ENCODE data around the gene ST8SIA1. TPM values are rescaled to one million over a fixed set of nuclear protein-coding genes. Genes with fewer than 3 reads are reported as not detected.

The ST8SIA1 gene
- total RNA-seq, 2 donors from 2014 or later: under 0.01 TPM; not detected in 1

DNA sequence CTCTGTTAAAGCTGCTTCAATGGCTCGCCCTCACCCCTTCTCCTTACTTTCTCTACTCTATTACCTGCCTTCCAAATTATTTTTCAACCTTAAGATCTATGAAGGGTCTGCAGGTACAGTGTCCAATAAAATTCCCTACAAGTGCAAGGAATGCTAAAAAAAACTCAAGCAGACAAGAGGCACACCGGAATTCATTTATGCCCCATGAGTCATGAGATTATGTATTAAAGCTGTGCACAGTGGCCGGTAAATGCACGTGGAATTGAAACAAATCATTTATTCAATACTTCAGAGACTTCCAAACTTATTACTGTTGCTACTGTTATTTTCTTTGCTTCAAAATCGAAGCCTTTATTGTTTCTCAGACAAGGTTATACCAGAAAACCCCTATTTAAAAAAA, 68.4 kb downstream of the ST8SIA1 start:
- intact Hi-C loops (cut with DNase I): no loop called here
- no peaks in the 10 kb centered on the region for H3K9me3 ChIP-seq
- H3K4me1 ChIP-seq: no peaks in the 10 kb centered on the region
- no peak for DNase-seq
- H3K27ac ChIP-seq: no peak overlapping the region
- TF ChIP-seq, protein P1, sequence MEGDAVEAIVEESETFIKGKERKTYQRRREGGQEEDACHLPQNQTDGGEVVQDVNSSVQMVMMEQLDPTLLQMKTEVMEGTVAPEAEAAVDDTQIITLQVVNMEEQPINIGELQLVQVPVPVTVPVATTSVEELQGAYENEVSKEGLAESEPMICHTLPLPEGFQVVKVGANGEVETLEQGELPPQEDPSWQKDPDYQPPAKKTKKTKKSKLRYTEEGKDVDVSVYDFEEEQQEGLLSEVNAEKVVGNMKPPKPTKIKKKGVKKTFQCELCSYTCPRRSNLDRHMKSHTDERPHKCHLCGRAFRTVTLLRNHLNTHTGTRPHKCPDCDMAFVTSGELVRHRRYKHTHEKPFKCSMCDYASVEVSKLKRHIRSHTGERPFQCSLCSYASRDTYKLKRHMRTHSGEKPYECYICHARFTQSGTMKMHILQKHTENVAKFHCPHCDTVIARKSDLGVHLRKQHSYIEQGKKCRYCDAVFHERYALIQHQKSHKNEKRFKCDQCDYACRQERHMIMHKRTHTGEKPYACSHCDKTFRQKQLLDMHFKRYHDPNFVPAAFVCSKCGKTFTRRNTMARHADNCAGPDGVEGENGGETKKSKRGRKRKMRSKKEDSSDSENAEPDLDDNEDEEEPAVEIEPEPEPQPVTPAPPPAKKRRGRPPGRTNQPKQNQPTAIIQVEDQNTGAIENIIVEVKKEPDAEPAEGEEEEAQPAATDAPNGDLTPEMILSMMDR (IDR thresholded peaks at IDR 0.05): no peak
- no peak for TF ChIP-seq POLR2A (IDR thresholded peaks at IDR 0.05)
- no peaks in the 10 kb centered on the region for H3K36me3 ChIP-seq (replicated peaks in 1 of 2; ENCODE audit: insufficient read depth in 1 of 2, low read depth in 2 of 2)
- WGBS, 2 donors: 66 to 73% methylated on average over 5 of the region's 5 CpGs
- no peaks in the 10 kb centered on the region for H3K27me3 ChIP-seq
- no peak for ATAC-seq
- H3K4me3 ChIP-seq: no peak overlapping the region

DNA sequence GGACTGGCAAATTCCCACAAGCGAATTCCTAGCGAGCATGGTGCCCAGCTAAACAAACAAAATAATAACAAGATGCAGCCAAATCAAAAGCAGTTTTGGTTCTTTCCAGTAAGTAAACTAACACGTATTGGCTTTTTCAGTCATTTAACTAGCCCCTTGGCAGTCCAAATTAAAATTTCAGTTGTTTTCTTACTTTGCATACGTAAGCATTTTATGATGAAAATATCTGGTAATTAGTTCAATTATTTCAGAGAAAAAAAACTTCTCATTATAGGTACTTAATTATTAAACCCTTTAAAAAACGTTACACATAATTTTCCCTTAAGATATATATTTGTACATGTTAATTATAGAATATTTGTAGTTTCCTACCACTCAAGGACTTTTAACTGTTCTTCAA, 70.1 kb downstream of the ST8SIA1 start:
- intact Hi-C loops (cut with DNase I): no loop called here
- DNase-seq: no peak
- H3K4me1 ChIP-seq: no peaks in the 10 kb centered on the region
- no peak overlapping the region for H3K4me3 ChIP-seq
- no peaks in the 10 kb centered on the region for H3K9me3 ChIP-seq
- no peaks in the 10 kb centered on the region for H3K36me3 ChIP-seq (replicated peaks in 1 of 2; ENCODE audit: insufficient read depth in 1 of 2, low read depth in 2 of 2)
- H3K27ac ChIP-seq: no peak overlapping the region
- ATAC-seq: no peak
- TF ChIP-seq POLR2A (IDR thresholded peaks at IDR 0.05): no peak
- TF ChIP-seq, protein P1 (IDR thresholded peaks at IDR 0.05): no peak
- no peaks in the 10 kb centered on the region for H3K27me3 ChIP-seq
- WGBS, 2 donors: 62 to 68% methylated on average over 5 of the region's 5 CpGs

DNA sequence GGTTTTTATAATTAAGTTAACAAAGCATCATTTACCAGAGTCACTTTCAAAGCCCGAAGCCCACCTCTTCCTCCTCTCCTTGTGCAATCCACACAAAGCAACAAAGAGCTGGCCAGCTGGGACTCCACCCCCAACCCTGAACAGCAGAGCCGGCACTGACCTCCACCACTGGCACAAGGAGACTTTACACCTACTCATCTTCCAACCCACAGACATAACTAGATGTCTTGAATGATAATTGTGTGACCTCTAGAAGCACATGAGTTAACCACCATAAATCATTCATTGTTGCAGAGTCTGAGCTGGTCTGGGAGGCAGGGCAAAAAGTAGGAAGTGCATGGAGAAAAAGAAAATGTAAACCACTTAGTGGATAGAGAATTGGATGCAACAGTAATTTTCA, 72.2 kb downstream of the ST8SIA1 start:
- intact Hi-C loops (cut with DNase I): no loop called here
- Histone ChIP-seq H3K27ac (no peak overlapping the region), H3K9me3 (no peaks in the 10 kb centered on the region), H3K4me3 (no peak overlapping the region), H3K27me3 (no peaks in the 10 kb centered on the region), H3K36me3 (replicated peaks in 1 of 2; ENCODE audit: insufficient read depth in 1 of 2, low read depth in 2 of 2) (no peaks in the 10 kb centered on the region), H3K4me1 (no peaks in the 10 kb centered on the region)
- ATAC-seq (no peak), DNase-seq (no peak)
- 8 to 14% methylated on average over 2 of the region's 2 CpGs for WGBS, 2 donors
- TF ChIP-seq, protein P1 (IDR thresholded peaks at IDR 0.05): no peak
- no peak for TF ChIP-seq POLR2A (IDR thresholded peaks at IDR 0.05)

DNA sequence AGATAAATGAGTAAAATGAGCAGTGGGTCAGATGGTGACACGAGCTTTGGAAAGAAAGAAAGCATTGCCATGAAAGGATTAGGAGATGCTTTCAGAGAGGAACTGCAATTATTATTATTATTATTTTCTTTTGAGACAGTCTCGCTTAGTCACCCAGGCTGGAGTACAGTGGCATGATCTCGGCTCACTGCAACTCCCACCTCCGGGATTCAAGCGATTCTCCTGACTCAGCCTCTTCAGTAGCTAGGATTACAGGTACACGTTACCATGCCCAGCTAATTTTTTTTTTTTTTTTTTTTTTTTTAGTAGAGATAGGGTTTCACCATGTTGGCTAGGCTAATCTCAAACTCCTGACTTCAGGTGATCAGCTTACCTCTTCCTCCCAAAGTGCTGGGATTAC, 77.4 kb downstream of the ST8SIA1 start:
- no peak for DNase-seq
- intact Hi-C loops (cut with DNase I): no loop called here
- Histone ChIP-seq H3K27ac (no peak overlapping the region), H3K9me3 (no peaks in the 10 kb centered on the region), H3K27me3 (no peaks in the 10 kb centered on the region), H3K4me3 (no peak overlapping the region), H3K36me3 (replicated peaks in 1 of 2; ENCODE audit: insufficient read depth in 1 of 2, low read depth in 2 of 2) (no peaks in the 10 kb centered on the region), H3K4me1 (no peaks in the 10 kb centered on the region)
- no peak for ATAC-seq
- no peak for TF ChIP-seq POLR2A (IDR thresholded peaks at IDR 0.05)
- TF ChIP-seq, protein P1 (IDR thresholded peaks at IDR 0.05): no peak
- WGBS, 2 donors: 68 to 69% methylated on average over 6 of the region's 6 CpGs

DNA sequence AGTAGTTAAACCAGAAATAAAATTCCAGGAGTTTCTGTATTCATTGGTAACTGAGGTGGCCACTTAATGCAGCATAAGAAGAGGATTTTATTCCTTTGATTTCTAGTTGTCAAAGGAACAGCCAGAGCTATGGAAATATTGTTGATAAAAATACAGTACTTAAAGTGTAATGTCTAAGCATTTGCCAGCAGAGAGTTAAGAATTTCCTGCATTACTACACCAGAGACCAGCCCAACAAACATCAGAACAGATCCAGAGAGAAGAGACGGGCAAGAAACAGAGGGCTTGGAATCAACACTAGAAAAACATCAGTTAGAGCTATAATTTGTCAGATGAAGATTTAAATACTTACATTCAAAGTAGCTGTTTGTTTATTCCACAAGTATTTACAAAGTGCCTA, 77.9 kb downstream of the ST8SIA1 start:
- 50 to 64% methylated on average over 1 of the region's 1 CpG for WGBS, 2 donors
- Histone ChIP-seq H3K27ac (no peak overlapping the region), H3K4me3 (no peak overlapping the region), H3K27me3 (no peaks in the 10 kb centered on the region), H3K36me3 (replicated peaks in 1 of 2; ENCODE audit: insufficient read depth in 1 of 2, low read depth in 2 of 2) (no peaks in the 10 kb centered on the region), H3K9me3 (no peaks in the 10 kb centered on the region), H3K4me1 (no peaks in the 10 kb centered on the region)
- intact Hi-C loops (cut with DNase I): no loop called here
- ATAC-seq (no peak), DNase-seq (no peak)
- TF ChIP-seq, protein P1 (IDR thresholded peaks at IDR 0.05): no peak
- TF ChIP-seq POLR2A (IDR thresholded peaks at IDR 0.05): no peak

All from body of pancreas (tissue), 4 donors.